Measurements from ENCODE around the gene TGFBR2.

The TGFBR2 gene

GRCh38 chr3:30602946-30603345 lies 3.5 kb upstream of the TGFBR2 start:
- no peak for DNase-seq (ENCODE audit: low read depth in 2 of 2)

GRCh38 chr3:30604093-30604492 lies 2.3 kb upstream of the TGFBR2 start:
- no peak for DNase-seq (ENCODE audit: low read depth in 2 of 2)

- no peak for DNase-seq (ENCODE audit: low read depth in 2 of 2)
Measured at GRCh38 chr3:30604558-30604957, 1.8 kb upstream of the TGFBR2 start.

GRCh38 chr3:30605005-30605404 lies 1.4 kb upstream of the TGFBR2 start:
- no peak for DNase-seq (ENCODE audit: low read depth in 2 of 2)

GRCh38 chr3:30605706-30606300 lies 598 bp upstream of the TGFBR2 start:
- DNase-seq (ENCODE audit: low read depth in 2 of 2) = no peak

- peak in 1 of 2 donors; percentile 36 for DNase-seq (ENCODE audit: low read depth in 2 of 2)
Measured at GRCh38 chr3:30607032-30607833, 832 bp downstream of the TGFBR2 start.

GRCh38 chr3:30608598-30608947 lies 2.2 kb downstream of the TGFBR2 start:
- DNase-seq (ENCODE audit: low read depth in 2 of 2) = no peak

- DNase-seq (ENCODE audit: low read depth in 2 of 2) = no peak
Measured at GRCh38 chr3:30609930-30610701, 3.7 kb downstream of the TGFBR2 start.

GRCh38 chr3:30610702-30611368 lies 4.4 kb downstream of the TGFBR2 start:
- no peak for DNase-seq (ENCODE audit: low read depth in 2 of 2)

GRCh38 chr3:30611613-30612436 lies 5.4 kb downstream of the TGFBR2 start:
- no peak for DNase-seq (ENCODE audit: low read depth in 2 of 2)

- no peak for DNase-seq (ENCODE audit: low read depth in 2 of 2)
Measured at GRCh38 chr3:30612437-30613132, 6.2 kb downstream of the TGFBR2 start.

- no peak for DNase-seq (ENCODE audit: low read depth in 2 of 2)
Measured at GRCh38 chr3:30613133-30613825, 6.9 kb downstream of the TGFBR2 start.

GRCh38 chr3:30614373-30614772 lies 8.0 kb downstream of the TGFBR2 start:
- DNase-seq (ENCODE audit: low read depth in 2 of 2) = no peak

GRCh38 chr3:30614943-30615342 lies 8.5 kb downstream of the TGFBR2 start:
- no peak for DNase-seq (ENCODE audit: low read depth in 2 of 2)

- no peak for DNase-seq (ENCODE audit: low read depth in 2 of 2)
Measured at GRCh38 chr3:30615615-30616346, 9.4 kb downstream of the TGFBR2 start.

GRCh38 chr3:30616347-30617027 lies 10.1 kb downstream of the TGFBR2 start:
- DNase-seq (ENCODE audit: low read depth in 2 of 2) = no peak

GRCh38 chr3:30617069-30617468 lies 10.7 kb downstream of the TGFBR2 start:
- DNase-seq (ENCODE audit: low read depth in 2 of 2) = no peak

- DNase-seq (ENCODE audit: low read depth in 2 of 2) = no peak
Measured at GRCh38 chr3:30617653-30618052, 11.3 kb downstream of the TGFBR2 start.

GRCh38 chr3:30618526-30618925 lies 12.1 kb downstream of the TGFBR2 start:
- no peak for DNase-seq (ENCODE audit: low read depth in 2 of 2)
